Thymus (tissue), 11 donors: Measurements from ENCODE around the gene BMP3. TPM values are rescaled to one million over a fixed set of nuclear protein-coding genes. Genes with fewer than 3 reads are reported as not detected.

ENCODE experiments used
- DNase-seq, 9 donors: peaks; one replicate each; pipeline ENCODE4 v3.0.0-alpha.2; 2013; ENCODE audit warnings: low spot score in 9 of 9, low read depth in 6 of 9, missing footprints in 1 of 9
- H3K27ac ChIP-seq, 2 donors: one replicate each; pipeline ENCODE4 v1.5.1; 2013; ENCODE audit warnings: control low read depth in 1 of 2, low read depth in 1 of 2, low read length in 1 of 2, mild to moderate bottlenecking in 1 of 2, moderate library complexity in 1 of 2
- H3K27me3 ChIP-seq, 2 donors: one replicate each; pipeline ENCODE4 v1.5.1; 2013; ENCODE audit warnings: low read length in 1 of 2; ENCODE audit not compliant: control insufficient read depth in 2 of 2, insufficient read depth in 1 of 2
- H3K36me3 ChIP-seq, 2 donors: one replicate each; pipeline ENCODE4 v1.5.1; 2013; ENCODE audit warnings: low read length in 1 of 2, mild to moderate bottlenecking in 1 of 2, moderate library complexity in 1 of 2; ENCODE audit not compliant: control insufficient read depth in 2 of 2, insufficient read depth in 2 of 2
- H3K4me1 ChIP-seq, 2 donors: one replicate each; pipeline ENCODE4 v1.5.1; 2013; ENCODE audit warnings: low read length in 2 of 2; ENCODE audit not compliant: control insufficient read depth in 2 of 2, insufficient read depth in 2 of 2
- H3K4me3 ChIP-seq, 2 donors: one replicate each; pipeline ENCODE4 v1.5.1; 2013; ENCODE audit warnings: low read length in 2 of 2, control low read depth in 1 of 2, mild to moderate bottlenecking in 1 of 2
- H3K9me3 ChIP-seq, 2 donors: one replicate each; pipeline ENCODE4 v1.5.1; 2013; ENCODE audit warnings: low read length in 1 of 2, mild to moderate bottlenecking in 1 of 2; ENCODE audit not compliant: control insufficient read depth in 2 of 2, insufficient read depth in 1 of 2
- WGBS: extraction: QIAGEN DNeasy Blood & Tissue Kit; methylation state at CpG from one replicate; pipeline ENCODE4 v1.1.7; 2013; 5-methylcytosine and 5-hydroxymethylcytosine counted together
- polyA plus RNA-seq: library from polyadenylated mRNA; stranded (reverse); fragments of 200-250 nt; gene quantifications from one replicate; pipeline ENCODE4 v1.2.3, GENCODE V29; 2013
- total RNA-seq: library from RNA; stranded (reverse); fragments of 120-200 nt; gene quantifications from one replicate; pipeline ENCODE4 v1.2.4, GENCODE V29; 2013
- donor health status: healthy.

Gene BMP3
- total and polyA plus RNA-seq, 2 donors = 0.09 to 0.11 TPM

GRCh38 chr4:81039351-81039972 lies 9.0 kb downstream of the BMP3 start:
- H3K27me3 ChIP-seq = peaks cover 0 to 7% of the 10 kb centered on the region in 2 donors
- no peak for DNase-seq
- no peaks in the 10 kb centered on the region for H3K4me1 ChIP-seq
- H3K36me3 ChIP-seq = no peaks in the 10 kb centered on the region
- 33% methylated on average over 4 of the region's 4 CpGs for WGBS
- H3K9me3 ChIP-seq = no peaks in the 10 kb centered on the region
- no peak overlapping the region for H3K27ac ChIP-seq
- H3K4me3 ChIP-seq = no peak overlapping the region

- Histone ChIP-seq H3K27me3 (peaks cover 0 to 7% of the 10 kb centered on the region in 2 donors), H3K36me3 (no peaks in the 10 kb centered on the region), H3K4me1 (no peaks in the 10 kb centered on the region), H3K27ac (no peak overlapping the region), H3K4me3 (no peak overlapping the region), H3K9me3 (no peaks in the 10 kb centered on the region)
- DNase-seq = peak in 4 of 9 donors; percentile 17 to 63 (median 34)
- WGBS = 29% methylated on average over 4 of the region's 4 CpGs
Observed at GRCh38 chr4:81040012-81040659, 9.6 kb downstream of the BMP3 start.

GRCh38 chr4:81042578-81043365 lies 12.3 kb downstream of the BMP3 start:
- H3K27me3 ChIP-seq = peaks cover 0 to 7% of the 10 kb centered on the region in 2 donors
- 88% methylated on average over 5 of the region's 5 CpGs for WGBS
- no peaks in the 10 kb centered on the region for H3K9me3 ChIP-seq
- no peak overlapping the region for H3K4me3 ChIP-seq
- no peaks in the 10 kb centered on the region for H3K4me1 ChIP-seq
- H3K27ac ChIP-seq = no peak overlapping the region
- H3K36me3 ChIP-seq = no peaks in the 10 kb centered on the region
- DNase-seq = no peak

DNA sequence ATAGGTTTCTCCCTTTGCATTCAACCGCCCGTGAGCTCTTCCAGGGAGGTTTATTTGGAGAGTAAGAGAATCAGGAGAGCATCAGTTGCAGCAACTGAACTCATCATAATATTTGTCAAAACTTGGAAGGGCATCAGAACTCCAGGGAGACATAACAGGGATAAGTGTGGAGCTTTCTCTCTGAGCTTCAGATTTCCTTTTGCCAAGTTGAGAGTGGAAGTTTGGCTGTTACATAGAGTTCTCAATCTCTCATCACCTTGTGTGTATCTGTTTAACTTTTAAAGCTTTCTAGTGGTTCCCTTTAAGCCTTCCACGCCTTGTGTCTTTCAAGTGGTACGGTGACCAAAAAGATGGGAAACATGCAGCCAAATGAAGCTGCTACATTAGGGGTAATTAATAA lies 18.8 kb downstream of the BMP3 start:
- H3K36me3 ChIP-seq = no peaks in the 10 kb centered on the region
- WGBS = 94% methylated on average over 4 of the region's 4 CpGs
- no peak overlapping the region for H3K4me3 ChIP-seq
- H3K27me3 ChIP-seq = no peaks in the 10 kb centered on the region
- H3K4me1 ChIP-seq = no peaks in the 10 kb centered on the region
- no peaks in the 10 kb centered on the region for H3K9me3 ChIP-seq
- DNase-seq = no peak
- H3K27ac ChIP-seq = no peak overlapping the region

GRCh38 chr4:81049907-81050306 lies 19.4 kb downstream of the BMP3 start:
- Histone ChIP-seq H3K9me3 (no peaks in the 10 kb centered on the region), H3K4me1 (no peaks in the 10 kb centered on the region), H3K27ac (no peak overlapping the region), H3K36me3 (no peaks in the 10 kb centered on the region), H3K27me3 (no peaks in the 10 kb centered on the region), H3K4me3 (no peak overlapping the region)
- no peak for DNase-seq
- 88% methylated on average over 3 of the region's 3 CpGs for WGBS

- DNase-seq = peak in 4 of 9 donors; percentile 18 to 50 (median 35)
- H3K27me3 ChIP-seq = no peaks in the 10 kb centered on the region
- no peak overlapping the region for H3K4me3 ChIP-seq
- H3K9me3 ChIP-seq = no peaks in the 10 kb centered on the region
- WGBS = 73% methylated on average over 7 of the region's 7 CpGs
- no peaks in the 10 kb centered on the region for H3K4me1 ChIP-seq
- no peaks in the 10 kb centered on the region for H3K36me3 ChIP-seq
- no peak overlapping the region for H3K27ac ChIP-seq
Observed at GRCh38 chr4:81052119-81053068, 21.9 kb downstream of the BMP3 start.

- H3K36me3 ChIP-seq = no peaks in the 10 kb centered on the region
- no peak for DNase-seq
- H3K9me3 ChIP-seq = no peaks in the 10 kb centered on the region
- no peaks in the 10 kb centered on the region for H3K4me1 ChIP-seq
- H3K4me3 ChIP-seq = no peak overlapping the region
- 89% methylated on average over 1 of the region's 1 CpG for WGBS
- no peak overlapping the region for H3K27ac ChIP-seq
- no peaks in the 10 kb centered on the region for H3K27me3 ChIP-seq
Observed at GRCh38 chr4:81058621-81059020, 28.1 kb downstream of the BMP3 start.

DNA sequence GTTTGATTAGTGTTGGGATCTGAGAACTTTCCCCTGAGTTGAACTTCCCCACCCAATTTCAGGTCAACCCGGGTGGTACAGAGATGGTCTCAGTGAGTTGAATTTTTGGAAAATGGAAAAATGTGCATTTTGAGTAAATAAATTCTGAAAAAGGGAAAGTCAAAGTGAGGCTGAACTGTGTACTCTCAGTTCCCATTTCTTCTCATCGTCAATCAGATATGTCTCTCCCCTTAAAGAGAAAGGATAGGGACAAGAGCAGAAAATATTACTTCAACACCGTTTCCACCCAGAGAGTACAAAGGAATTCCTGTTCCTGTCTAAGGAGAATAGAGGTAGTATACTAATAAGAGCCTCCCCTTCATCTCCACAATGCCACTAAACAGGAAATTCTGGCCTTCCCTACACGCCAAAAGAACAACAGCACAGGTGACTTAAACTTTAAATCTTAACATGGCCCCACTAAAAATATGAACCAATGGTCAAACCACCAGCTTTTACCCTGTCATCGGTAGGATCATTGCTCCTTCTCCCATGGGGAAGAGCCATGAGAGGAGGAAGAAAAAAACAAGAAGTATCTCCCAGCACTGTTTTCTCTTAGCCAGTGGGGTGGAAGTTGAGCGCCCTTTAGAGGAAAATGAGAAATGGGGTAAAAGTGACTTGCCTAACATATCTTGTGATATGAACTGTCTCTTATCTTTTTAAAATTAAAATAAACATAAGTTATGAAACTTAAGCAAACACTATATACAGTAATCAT lies 30.3 kb downstream of the BMP3 start:
- 87% methylated on average over 6 of the region's 6 CpGs for WGBS
- no peaks in the 10 kb centered on the region for H3K27me3 ChIP-seq
- no peaks in the 10 kb centered on the region for H3K9me3 ChIP-seq
- H3K36me3 ChIP-seq = no peaks in the 10 kb centered on the region
- no peak overlapping the region for H3K4me3 ChIP-seq
- no peak overlapping the region for H3K27ac ChIP-seq
- no peaks in the 10 kb centered on the region for H3K4me1 ChIP-seq
- no peak for DNase-seq
